Smooth muscle cell of the umbilical artery (primary cell): Measurements from ENCODE around the gene PRPF8. TPM values are rescaled to one million over a fixed set of nuclear protein-coding genes. Genes with fewer than 3 reads are reported as not detected.

Experiments
- total RNA-seq: library from RNA; depleted of rRNA; stranded (reverse); fragments of >200 nt; gene quantifications from 2 replicates; pipeline ENCODE4 v1.2.3, GENCODE V29; 2014

PRPF8 gene
- 93.8 and 171 TPM in 2 replicates for total RNA-seq

GRCh38 chr17:1684378-1685189 is at the start of gene PRPF8:
PRPF8 (minus strand) TSS chr17:1684867; CDS start chr17:1684571, 296 bp downstream.

GRCh38 chr17:1724351-1724868 is 39.7 kb upstream of the PRPF8 start, which contains the start of gene WDR81:
WDR81 (plus strand) TSS chr17:1724704; CDS start chr17:1724960, 256 bp downstream.

GRCh38 chr17:1709971-1710806 is 25.5 kb upstream of the PRPF8 start, which contains the start of gene TLCD2:
TLCD2 (minus strand) TSS chr17:1710377; CDS start chr17:1710242, 135 bp downstream.

GRCh38 chr17:1649844-1650501 is 34.7 kb downstream of the PRPF8 start, which contains the start of gene RILP:
RILP (minus strand) TSS chr17:1649866; CDS start chr17:1649804, 62 bp downstream.

GRCh38 chr17:1645207-1646171 is 39.2 kb downstream of the PRPF8 start, which contains the start of gene SCARF1:
SCARF1 (minus strand) TSS chr17:1645732; CDS start chr17:1645697, 35 bp downstream.

GRCh38 chr17:1627982-1628855 is 56.4 kb downstream of the PRPF8 start, which contains the start of gene SLC43A2:
SLC43A2 (minus strand) TSS chr17:1628834; CDS start chr17:1627874, 960 bp downstream.

Other genes starting within 250 kb of the PRPF8 start
- 90.6 and 112 TPM in 2 replicates for gene CRK, start 228.6 kb downstream of the PRPF8 start, total RNA-seq
- 130 and 324 TPM in 2 replicates for gene MYO1C, start 192.2 kb downstream of the PRPF8 start, total RNA-seq
- gene INPP5K, start 168.3 kb downstream of the PRPF8 start, total RNA-seq: 17.2 and 24.3 TPM in 2 replicates
- gene PITPNA, start 122.1 kb downstream of the PRPF8 start, total RNA-seq: 12.5 and 20.7 TPM in 2 replicates
- 5.0 and 6.2 TPM in 2 replicates for gene SLC43A2, start 56.0 kb downstream of the PRPF8 start, total RNA-seq
- gene SCARF1, start 39.1 kb downstream of the PRPF8 start, total RNA-seq: 0.32 and 0.59 TPM in 2 replicates
- 3.5 and 3.9 TPM in 2 replicates for gene RILP, start 35.0 kb downstream of the PRPF8 start, total RNA-seq
- 2.8 and 3.6 TPM in 2 replicates for gene TLCD2, start 25.5 kb upstream of the PRPF8 start, total RNA-seq
- gene WDR81, start 39.8 kb upstream of the PRPF8 start, total RNA-seq: 22.0 and 29.1 TPM in 2 replicates
- not detected in 2 replicates for gene SERPINF2, start 58.0 kb upstream of the PRPF8 start, total RNA-seq
- 92.7 and 150 TPM in 2 replicates for gene SERPINF1, start 77.2 kb upstream of the PRPF8 start, total RNA-seq
- gene SMYD4, start 145.0 kb upstream of the PRPF8 start, total RNA-seq: 10.1 and 10.4 TPM in 2 replicates
- gene RPA1, start 145.1 kb upstream of the PRPF8 start, total RNA-seq: 19.6 and 33.5 TPM in 2 replicates